SH-SY5Y (cell line): Measurements from ENCODE around the gene PGM3.

ENCODE experiments used
- GATA2 ChIP-seq: IDR thresholded peaks from 2 replicates; pipeline ENCODE4 v1.6.1; 2011; ENCODE audit warnings: mild to moderate bottlenecking, low read depth, low read length
- GATA3 ChIP-seq: IDR thresholded peaks from 2 replicates; pipeline ENCODE4 v1.6.1; 2011; ENCODE audit warnings: low read depth, mild to moderate bottlenecking, low read length, moderate library complexity

GRCh38 chr6:83160167-83160566, 32.9 kb downstream of the PGM3 start:
- no peak for TF ChIP-seq GATA2
- no peak for TF ChIP-seq GATA3
